PFSK-1 (cell line): ENCODE measurements around the gene EVC2.

Source experiments
- POLR2AphosphoS5 ChIP-seq: IDR thresholded peaks from 2 replicates; pipeline ENCODE4 v1.6.1; 2012; ENCODE audit warnings: low read depth, mild to moderate bottlenecking, control low read depth, low read length, moderate library complexity
- TF ChIP-seq, protein P1 (sequence below), 2 experiments: IDR thresholded peaks; 2 replicates each; pipeline versions ENCODE4 v1.6.1 to v1.8.0; 2011 to 2012; ENCODE audit warnings: low read depth in 2 of 2, low read length in 2 of 2, control low read depth in 1 of 2, inconsistent platforms in 1 of 2, mild to moderate bottlenecking in 1 of 2, moderate library complexity in 1 of 2; ENCODE audit not compliant: insufficient read depth in 1 of 2

- TF ChIP-seq POLR2AphosphoS5, result no peak
- TF ChIP-seq, protein P1, sequence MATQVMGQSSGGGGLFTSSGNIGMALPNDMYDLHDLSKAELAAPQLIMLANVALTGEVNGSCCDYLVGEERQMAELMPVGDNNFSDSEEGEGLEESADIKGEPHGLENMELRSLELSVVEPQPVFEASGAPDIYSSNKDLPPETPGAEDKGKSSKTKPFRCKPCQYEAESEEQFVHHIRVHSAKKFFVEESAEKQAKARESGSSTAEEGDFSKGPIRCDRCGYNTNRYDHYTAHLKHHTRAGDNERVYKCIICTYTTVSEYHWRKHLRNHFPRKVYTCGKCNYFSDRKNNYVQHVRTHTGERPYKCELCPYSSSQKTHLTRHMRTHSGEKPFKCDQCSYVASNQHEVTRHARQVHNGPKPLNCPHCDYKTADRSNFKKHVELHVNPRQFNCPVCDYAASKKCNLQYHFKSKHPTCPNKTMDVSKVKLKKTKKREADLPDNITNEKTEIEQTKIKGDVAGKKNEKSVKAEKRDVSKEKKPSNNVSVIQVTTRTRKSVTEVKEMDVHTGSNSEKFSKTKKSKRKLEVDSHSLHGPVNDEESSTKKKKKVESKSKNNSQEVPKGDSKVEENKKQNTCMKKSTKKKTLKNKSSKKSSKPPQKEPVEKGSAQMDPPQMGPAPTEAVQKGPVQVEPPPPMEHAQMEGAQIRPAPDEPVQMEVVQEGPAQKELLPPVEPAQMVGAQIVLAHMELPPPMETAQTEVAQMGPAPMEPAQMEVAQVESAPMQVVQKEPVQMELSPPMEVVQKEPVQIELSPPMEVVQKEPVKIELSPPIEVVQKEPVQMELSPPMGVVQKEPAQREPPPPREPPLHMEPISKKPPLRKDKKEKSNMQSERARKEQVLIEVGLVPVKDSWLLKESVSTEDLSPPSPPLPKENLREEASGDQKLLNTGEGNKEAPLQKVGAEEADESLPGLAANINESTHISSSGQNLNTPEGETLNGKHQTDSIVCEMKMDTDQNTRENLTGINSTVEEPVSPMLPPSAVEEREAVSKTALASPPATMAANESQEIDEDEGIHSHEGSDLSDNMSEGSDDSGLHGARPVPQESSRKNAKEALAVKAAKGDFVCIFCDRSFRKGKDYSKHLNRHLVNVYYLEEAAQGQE (IDR thresholded peaks at IDR 0.05; ENCODE audit: insufficient read depth in 1 of 2, low read depth in 2 of 2, low read length in 2 of 2), result no peak
These were observed 24.8 kb downstream of the EVC2 start for GRCh38 chr4:5683566-5683965.
